ENCODE measurements around the gene DHX57.

- TF ChIP-seq POLR2A (IDR thresholded peaks at IDR 0.05; ENCODE audit: low read length), result no peak
- no peak for TF ChIP-seq GATA1 (IDR thresholded peaks at IDR 0.05; ENCODE audit: low read depth, low read length)
These were observed 12.6 kb downstream of the DHX57 start for GRCh38 chr2:38863061-38863695.
